Measurements from ENCODE around the gene ARHGAP42. TPM values are rescaled to one million over a fixed set of nuclear protein-coding genes. Genes with fewer than 3 reads are reported as not detected.
A peak's percentile ranks its signal among the peaks of the same experiment; 100 is the strongest.

The ARHGAP42 gene
- total RNA-seq, 1 donor from 2014 or later: 16.3 TPM

- no peak overlapping the region for H3K4me3 ChIP-seq
- intact Hi-C loops (cut with DNase I): loop anchor here (10.0 kb wide), 1 partner anchor 355 kb away; no protein-coding TSS in a partner anchor
- H3K27me3 ChIP-seq (ENCODE audit: low read depth): no peaks in the 10 kb centered on the region
- peak in 1 of 2 donors; percentile 80 for ATAC-seq
- no peaks in the 10 kb centered on the region for H3K36me3 ChIP-seq
- no peak overlapping the region for H3K27ac ChIP-seq
- no peaks in the 10 kb centered on the region for H3K4me1 ChIP-seq
- H3K9me3 ChIP-seq: no peaks in the 10 kb centered on the region
- no peak for DNase-seq
- peak; percentile 63 for TF ChIP-seq CTCF (IDR thresholded peaks at IDR 0.05)
These were observed 243.2 kb downstream of the ARHGAP42 start for GRCh38 chr11:100930185-100930778.

- peak; percentile 32 for TF ChIP-seq CTCF (IDR thresholded peaks at IDR 0.05)
- Histone ChIP-seq H3K4me1 (no peaks in the 10 kb centered on the region), H3K36me3 (no peaks in the 10 kb centered on the region), H3K27me3 (ENCODE audit: low read depth) (no peaks in the 10 kb centered on the region), H3K27ac (no peak overlapping the region), H3K9me3 (no peaks in the 10 kb centered on the region), H3K4me3 (no peak overlapping the region)
- peak in 1 of 2 donors; percentile 21 for ATAC-seq
- no peak for DNase-seq
- intact Hi-C loops (cut with DNase I): loop anchor here (10.0 kb wide), 1 partner anchor 358 kb away; no protein-coding TSS in a partner anchor
These were observed 245.5 kb downstream of the ARHGAP42 start for GRCh38 chr11:100932474-100933100.

GRCh38 chr11:100936781-100937180 is 249.7 kb downstream of the ARHGAP42 start:
- intact Hi-C loops (cut with DNase I): loop anchor here (10.0 kb wide), 1 partner anchor 362 kb away; no protein-coding TSS in a partner anchor
- no peak overlapping the region for H3K27ac ChIP-seq
- no peaks in the 10 kb centered on the region for H3K4me1 ChIP-seq
- H3K36me3 ChIP-seq: no peaks in the 10 kb centered on the region
- no peaks in the 10 kb centered on the region for H3K27me3 ChIP-seq (ENCODE audit: low read depth)
- DNase-seq (no peak), ATAC-seq (no peak)
- TF ChIP-seq CTCF (IDR thresholded peaks at IDR 0.05): no peak
- no peak overlapping the region for H3K4me3 ChIP-seq
- H3K9me3 ChIP-seq: no peaks in the 10 kb centered on the region

GRCh38 chr11:100939571-100939970 is 252.5 kb downstream of the ARHGAP42 start:
- intact Hi-C loops (cut with DNase I): loop anchor here (10.0 kb wide), 1 partner anchor 365 kb away; no protein-coding TSS in a partner anchor
- H3K4me1 ChIP-seq: no peaks in the 10 kb centered on the region
- no peak overlapping the region for H3K4me3 ChIP-seq
- ATAC-seq (no peak), DNase-seq (no peak)
- TF ChIP-seq CTCF (IDR thresholded peaks at IDR 0.05): no peak
- no peak overlapping the region for H3K27ac ChIP-seq
- H3K9me3 ChIP-seq: no peaks in the 10 kb centered on the region
- no peaks in the 10 kb centered on the region for H3K36me3 ChIP-seq
- H3K27me3 ChIP-seq (ENCODE audit: low read depth): no peaks in the 10 kb centered on the region

GRCh38 chr11:100940111-100940510 is 253.0 kb downstream of the ARHGAP42 start:
- H3K36me3 ChIP-seq: no peaks in the 10 kb centered on the region
- no peaks in the 10 kb centered on the region for H3K9me3 ChIP-seq

More at GRCh38 chr11:100940111-100940510, 253.0 kb downstream of the ARHGAP42 start:
- intact Hi-C loops (cut with DNase I): no loop called here
- Histone ChIP-seq H3K27ac (no peak overlapping the region), H3K4me3 (no peak overlapping the region), H3K27me3 (ENCODE audit: low read depth) (no peaks in the 10 kb centered on the region), H3K4me1 (no peaks in the 10 kb centered on the region)
- DNase-seq (no peak), ATAC-seq (no peak)
- TF ChIP-seq CTCF (IDR thresholded peaks at IDR 0.05): no peak
